GM23338 (cell line): ENCODE results near the gene PPP1R9B. TPM values are rescaled to one million over a fixed set of nuclear protein-coding genes. Genes with fewer than 3 reads are reported as not detected.

Source experiments
- ATAC-seq: fragments of 200-7000 bp; cut with Tn5 transposase; 3 replicates; pipeline ENCODE4 v1.9.1; 2020
- DNase-seq: peaks from one replicate; pipeline ENCODE4 v3.0.0-alpha.2; 2015; ENCODE audit warnings: low spot score
- H2AFZ ChIP-seq: fragments of 200-600 bp; sonication (generic); 2 replicates; pipeline ENCODE4 v1.8.0; 2016; ENCODE audit warnings: antibody characterized with exemption, mild to moderate bottlenecking, moderate library complexity
- H3F3A ChIP-seq: fragments of 200-600 bp; sonication (generic); replicated peaks from 2 replicates; pipeline ENCODE4 v1.8.0; 2017; ENCODE audit warnings: antibody characterized with exemption, mixed run types, low read depth
- H3K27ac ChIP-seq: fragments of 200-600 bp; sonication (generic); 2 replicates; pipeline ENCODE4 v1.6.1; 2016; ENCODE audit warnings: low read depth
- H3K27me3 ChIP-seq: fragments of 200-600 bp; sonication (generic); 2 replicates; pipeline ENCODE4 v1.8.0; 2016; ENCODE audit warnings: mild to moderate bottlenecking, mixed run types, moderate library complexity; ENCODE audit not compliant: insufficient read depth
- H3K36me3 ChIP-seq: fragments of 200-600 bp; sonication (generic); 2 replicates; pipeline ENCODE4 v1.8.0; 2016; ENCODE audit warnings: mild to moderate bottlenecking; ENCODE audit not compliant: insufficient read depth
- H3K4me1 ChIP-seq: fragments of 200-600 bp; sonication (generic); 2 replicates; pipeline ENCODE4 v1.8.0; 2016; ENCODE audit warnings: mild to moderate bottlenecking, moderate library complexity; ENCODE audit not compliant: insufficient read depth
- H3K4me2 ChIP-seq: fragments of 200-600 bp; sonication (generic); 2 replicates; pipeline ENCODE4 v1.7.1; 2017; ENCODE audit warnings: mixed run types
- H3K4me3 ChIP-seq: fragments of 200-600 bp; sonication (generic); 2 replicates; pipeline ENCODE4 v1.6.1; 2016; ENCODE audit warnings: mixed run types
- H3K79me2 ChIP-seq: fragments of 200-600 bp; sonication (generic); replicated peaks from 2 replicates; pipeline ENCODE4 v1.8.0; 2017; ENCODE audit warnings: mild to moderate bottlenecking; ENCODE audit not compliant: insufficient read depth
- H3K9me2 ChIP-seq: fragments of 200-600 bp; sonication (generic); 2 replicates; pipeline ENCODE4 v1.8.0; 2017; ENCODE audit not compliant: insufficient read depth
- H4K20me1 ChIP-seq: fragments of 200-600 bp; sonication (generic); replicated peaks from 2 replicates; pipeline ENCODE4 v1.8.0; 2017; ENCODE audit warnings: mild to moderate bottlenecking; ENCODE audit not compliant: insufficient read depth
- H3K27ac Mint-ChIP-seq: 2 replicates; pipeline ENCODE4 v1.8.0; 2020; ENCODE audit warnings: inconsistent platforms, mild to moderate bottlenecking, moderate library complexity, mixed read lengths
- H3K27me3 Mint-ChIP-seq: 3 replicates; pipeline ENCODE4 v1.8.0; 2022; ENCODE audit warnings: low read depth, mild to moderate bottlenecking, moderate library complexity, mixed read lengths, inconsistent platforms; ENCODE audit not compliant: insufficient read depth, poor library complexity
- H3K36me3 Mint-ChIP-seq: 3 replicates; pipeline ENCODE4 v1.8.0; 2021; ENCODE audit warnings: low read depth, mild to moderate bottlenecking, inconsistent platforms, moderate library complexity, mixed read lengths
- H3K4me1 Mint-ChIP-seq: 3 replicates; pipeline ENCODE4 v1.8.0; 2020; ENCODE audit warnings: mild to moderate bottlenecking, inconsistent platforms, mixed read lengths
- H3K4me3 Mint-ChIP-seq: 3 replicates; pipeline ENCODE4 v1.8.0; 2021; ENCODE audit warnings: moderate library complexity, mild to moderate bottlenecking, inconsistent platforms, mixed read lengths
- H3K9me3 Mint-ChIP-seq: 3 replicates; pipeline ENCODE4 v1.8.0; 2020; ENCODE audit warnings: moderate library complexity, mild to moderate bottlenecking, inconsistent platforms, mixed read lengths
- CREB1 ChIP-seq: fragments of 250-450 bp; sonication (Bioruptor Pico); IDR thresholded peaks from 2 replicates; pipeline ENCODE4 v1.5.0; 2020; ENCODE audit warnings: low read depth, mild to moderate bottlenecking, moderate library complexity
- EZH2phosphoT487 ChIP-seq: fragments of 200-600 bp; sonication (generic); IDR thresholded peaks from one replicate; pipeline ENCODE4 v1.8.1; 2018; ENCODE audit warnings: antibody characterized with exemption; ENCODE audit not compliant: unreplicated experiment
- JUNB ChIP-seq: IDR thresholded peaks from one replicate; pipeline ENCODE4 v1.6.1; 2016; ENCODE audit warnings: antibody characterized with exemption; ENCODE audit not compliant: unreplicated experiment
- NANOG ChIP-seq: IDR thresholded peaks from 2 replicates; pipeline ENCODE4 v1.6.1; 2016; ENCODE audit warnings: antibody characterized with exemption, borderline replicate concordance
- POLR2AphosphoS5 ChIP-seq: IDR thresholded peaks from 2 replicates; pipeline ENCODE4 v1.6.1; 2016; ENCODE audit warnings: antibody characterized with exemption, low read depth
- STAT1 ChIP-seq: IDR thresholded peaks from one replicate; pipeline ENCODE4 v1.6.1; 2016; ENCODE audit warnings: antibody characterized with exemption; ENCODE audit not compliant: unreplicated experiment
- ZNF114 ChIP-seq: fragments of 250-450 bp; sonication (Bioruptor Pico); IDR thresholded peaks from 2 replicates; pipeline ENCODE4 v1.5.0; 2020; ENCODE audit warnings: mild to moderate bottlenecking, moderate library complexity
- ZNF331 ChIP-seq: fragments of 250-450 bp; sonication (Bioruptor Pico); IDR thresholded peaks from 2 replicates; pipeline ENCODE4 v1.5.0; 2020; ENCODE audit warnings: low read depth, mild to moderate bottlenecking, moderate library complexity
- polyA plus RNA-seq: library from polyadenylated mRNA; unstranded; fragments of >200 nt; fragmentation: Nextera tagmentation; extraction: Ambion mirVana; gene quantifications from 2 replicates; pipeline ENCODE4 v1.2.1, GENCODE V29; 2016
- total RNA-seq: library from RNA; depleted of rRNA; stranded (reverse); fragments of >200 nt; shearing (Covaris generic); gene quantifications from 2 replicates; pipeline ENCODE4 v1.2.3, GENCODE V29; 2014
- TF ChIP-seq, protein P1 (sequence below): fragments of 250-450 bp; sonication (Bioruptor Pico); IDR thresholded peaks from 2 replicates; pipeline ENCODE4 v1.5.0; 2020; ENCODE audit warnings: mild to moderate bottlenecking, moderate library complexity
- TF ChIP-seq, protein P2 (sequence below), 2 experiments: fragments of 200-600 bp in 1 of 2; sonication (generic) in 1 of 2; conservative IDR thresholded peaks; 2 replicates each; pipeline versions ENCODE4 v1.5.1 to v1.6.1; 2016 to 2017; ENCODE audit warnings: antibody characterized with exemption in 2 of 2, low read depth in 2 of 2, mild to moderate bottlenecking in 2 of 2, moderate library complexity in 1 of 2
- TF ChIP-seq, protein P3 (sequence below): IDR thresholded peaks from 2 replicates; pipeline ENCODE4 v1.6.1; 2016; ENCODE audit warnings: antibody characterized with exemption

PPP1R9B gene
- total and polyA plus RNA-seq, 2 experiments from 2014 or later = 2.1 to 10.5 TPM

DNA sequence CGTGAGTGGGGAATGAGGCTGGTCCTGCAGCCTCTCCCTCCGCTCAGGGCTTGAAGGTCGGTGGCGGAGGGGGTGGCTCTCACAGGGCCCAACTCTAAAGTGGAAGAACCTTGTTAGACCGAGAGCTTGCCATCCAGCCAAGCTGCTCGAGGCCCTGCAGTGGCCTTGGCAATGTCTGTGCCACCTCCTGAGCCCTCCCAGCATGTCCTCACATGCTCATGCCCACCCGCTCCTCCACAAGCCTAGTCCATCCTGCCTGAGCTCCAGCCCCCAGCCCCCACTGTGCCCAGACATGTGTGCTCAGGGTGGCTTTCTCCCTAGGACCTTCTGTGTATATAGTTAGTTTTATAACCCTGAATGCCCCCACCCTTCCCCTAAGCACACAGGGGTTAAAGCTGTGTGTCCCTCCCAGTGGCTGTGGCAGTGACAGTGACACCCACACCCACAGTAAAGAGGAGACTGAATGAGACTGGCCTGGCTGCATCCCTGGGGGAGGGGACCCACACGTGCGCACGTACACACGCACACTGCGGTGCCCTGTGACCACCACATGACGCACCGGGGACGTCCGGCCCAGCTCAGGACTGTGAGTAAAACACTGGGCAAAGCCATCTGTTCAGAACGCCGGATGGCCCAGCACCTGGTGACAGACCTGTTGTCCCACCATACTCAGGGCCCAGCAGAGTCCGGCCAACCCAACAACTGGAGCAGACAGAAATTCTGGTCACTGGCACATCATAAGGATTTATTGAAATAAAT lies 39.7 kb downstream of the PPP1R9B start (continued):
- TF ChIP-seq, protein P1, sequence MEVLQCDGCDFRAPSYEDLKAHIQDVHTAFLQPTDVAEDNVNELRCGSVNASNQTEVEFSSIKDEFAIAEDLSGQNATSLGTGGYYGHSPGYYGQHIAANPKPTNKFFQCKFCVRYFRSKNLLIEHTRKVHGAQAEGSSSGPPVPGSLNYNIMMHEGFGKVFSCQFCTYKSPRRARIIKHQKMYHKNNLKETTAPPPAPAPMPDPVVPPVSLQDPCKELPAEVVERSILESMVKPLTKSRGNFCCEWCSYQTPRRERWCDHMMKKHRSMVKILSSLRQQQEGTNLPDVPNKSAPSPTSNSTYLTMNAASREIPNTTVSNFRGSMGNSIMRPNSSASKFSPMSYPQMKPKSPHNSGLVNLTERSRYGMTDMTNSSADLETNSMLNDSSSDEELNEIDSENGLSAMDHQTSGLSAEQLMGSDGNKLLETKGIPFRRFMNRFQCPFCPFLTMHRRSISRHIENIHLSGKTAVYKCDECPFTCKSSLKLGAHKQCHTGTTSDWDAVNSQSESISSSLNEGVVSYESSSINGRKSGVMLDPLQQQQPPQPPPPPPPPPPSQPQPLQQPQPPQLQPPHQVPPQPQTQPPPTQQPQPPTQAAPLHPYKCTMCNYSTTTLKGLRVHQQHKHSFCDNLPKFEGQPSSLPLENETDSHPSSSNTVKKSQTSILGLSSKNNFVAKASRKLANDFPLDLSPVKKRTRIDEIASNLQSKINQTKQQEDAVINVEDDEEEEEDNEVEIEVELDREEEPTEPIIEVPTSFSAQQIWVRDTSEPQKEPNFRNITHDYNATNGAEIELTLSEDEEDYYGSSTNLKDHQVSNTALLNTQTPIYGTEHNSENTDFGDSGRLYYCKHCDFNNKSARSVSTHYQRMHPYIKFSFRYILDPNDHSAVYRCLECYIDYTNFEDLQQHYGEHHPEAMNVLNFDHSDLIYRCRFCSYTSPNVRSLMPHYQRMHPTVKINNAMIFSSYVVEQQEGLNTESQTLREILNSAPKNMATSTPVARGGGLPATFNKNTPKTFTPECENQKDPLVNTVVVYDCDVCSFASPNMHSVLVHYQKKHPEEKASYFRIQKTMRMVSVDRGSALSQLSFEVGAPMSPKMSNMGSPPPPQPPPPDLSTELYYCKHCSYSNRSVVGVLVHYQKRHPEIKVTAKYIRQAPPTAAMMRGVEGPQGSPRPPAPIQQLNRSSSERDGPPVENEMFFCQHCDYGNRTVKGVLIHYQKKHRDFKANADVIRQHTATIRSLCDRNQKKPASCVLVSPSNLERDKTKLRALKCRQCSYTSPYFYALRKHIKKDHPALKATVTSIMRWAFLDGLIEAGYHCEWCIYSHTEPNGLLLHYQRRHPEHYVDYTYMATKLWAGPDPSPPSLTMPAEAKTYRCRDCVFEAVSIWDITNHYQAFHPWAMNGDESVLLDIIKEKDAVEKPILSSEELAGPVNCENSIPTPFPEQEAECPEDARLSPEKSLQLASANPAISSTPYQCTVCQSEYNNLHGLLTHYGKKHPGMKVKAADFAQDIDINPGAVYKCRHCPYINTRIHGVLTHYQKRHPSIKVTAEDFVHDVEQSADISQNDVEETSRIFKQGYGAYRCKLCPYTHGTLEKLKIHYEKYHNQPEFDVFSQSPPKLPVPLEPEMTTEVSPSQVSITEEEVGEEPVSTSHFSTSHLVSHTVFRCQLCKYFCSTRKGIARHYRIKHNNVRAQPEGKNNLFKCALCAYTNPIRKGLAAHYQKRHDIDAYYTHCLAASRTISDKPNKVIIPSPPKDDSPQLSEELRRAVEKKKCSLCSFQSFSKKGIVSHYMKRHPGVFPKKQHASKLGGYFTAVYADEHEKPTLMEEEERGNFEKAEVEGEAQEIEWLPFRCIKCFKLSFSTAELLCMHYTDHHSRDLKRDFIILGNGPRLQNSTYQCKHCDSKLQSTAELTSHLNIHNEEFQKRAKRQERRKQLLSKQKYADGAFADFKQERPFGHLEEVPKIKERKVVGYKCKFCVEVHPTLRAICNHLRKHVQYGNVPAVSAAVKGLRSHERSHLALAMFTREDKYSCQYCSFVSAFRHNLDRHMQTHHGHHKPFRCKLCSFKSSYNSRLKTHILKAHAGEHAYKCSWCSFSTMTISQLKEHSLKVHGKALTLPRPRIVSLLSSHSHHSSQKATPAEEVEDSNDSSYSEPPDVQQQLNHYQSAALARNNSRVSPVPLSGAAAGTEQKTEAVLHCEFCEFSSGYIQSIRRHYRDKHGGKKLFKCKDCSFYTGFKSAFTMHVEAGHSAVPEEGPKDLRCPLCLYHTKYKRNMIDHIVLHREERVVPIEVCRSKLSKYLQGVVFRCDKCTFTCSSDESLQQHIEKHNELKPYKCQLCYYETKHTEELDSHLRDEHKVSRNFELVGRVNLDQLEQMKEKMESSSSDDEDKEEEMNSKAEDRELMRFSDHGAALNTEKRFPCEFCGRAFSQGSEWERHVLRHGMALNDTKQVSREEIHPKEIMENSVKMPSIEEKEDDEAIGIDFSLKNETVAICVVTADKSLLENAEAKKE (CRISPR knock-in tag) = no peak
- no peak for TF ChIP-seq NANOG
- TF ChIP-seq EZH2phosphoT487 = no peak

DNA sequence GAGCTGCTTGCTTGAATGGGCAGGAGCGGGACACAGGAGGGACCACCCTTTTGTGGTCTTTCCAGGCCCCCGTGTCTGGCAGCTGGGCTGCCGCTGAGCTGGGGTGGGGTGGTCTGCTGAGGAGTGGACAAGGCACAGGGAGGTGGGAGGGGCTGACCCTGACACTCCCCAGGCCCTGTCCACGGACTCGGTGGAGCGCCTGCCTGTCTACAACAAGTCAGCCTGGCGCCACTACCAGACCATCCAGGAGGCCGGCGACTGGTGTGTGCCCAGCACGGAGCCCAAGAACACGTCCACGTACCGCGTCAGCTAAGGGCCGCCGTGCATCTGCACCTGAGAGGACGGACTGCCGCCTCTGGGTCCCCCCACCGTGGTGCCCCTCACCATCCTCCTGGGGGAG lies 40.7 kb downstream of the PPP1R9B start:
- H3K27ac ChIP-seq = no peak overlapping the region
- H3K36me3 Mint-ChIP-seq = no peaks in the 10 kb centered on the region; the same call in 1 of the 3 replicates
- H3K79me2 ChIP-seq = no peaks in the 10 kb centered on the region
- H3K4me2 ChIP-seq = no peak overlapping the region
- no peak overlapping the region for H2AFZ ChIP-seq
- no peaks in the 10 kb centered on the region for H3K9me2 ChIP-seq
- H3K27me3 Mint-ChIP-seq = peaks cover 15% of the 10 kb centered on the region
- H3F3A ChIP-seq = no peaks in the 10 kb centered on the region
- peaks cover under 1% of the 10 kb centered on the region; the same call in 2 of the 3 replicates for H3K4me1 Mint-ChIP-seq
- H3K9me3 Mint-ChIP-seq = no peaks in the 10 kb centered on the region
- H3K27ac Mint-ChIP-seq = no peak overlapping the region
- ATAC-seq = no peak
- H3K36me3 ChIP-seq = no peaks in the 10 kb centered on the region
- DNase-seq = no peak
- H3K4me3 Mint-ChIP-seq = no peak overlapping the region
- H3K4me3 ChIP-seq = no peak overlapping the region
- H4K20me1 ChIP-seq = no peaks in the 10 kb centered on the region
- peaks cover 5% of the 10 kb centered on the region; the same call in 1 of the 2 replicates for H3K4me1 ChIP-seq
- H3K27me3 ChIP-seq = no peaks in the 10 kb centered on the region; the same call in 1 of the 2 replicates
- TF ChIP-seq EZH2phosphoT487 = no peak
- TF ChIP-seq, protein P2, sequence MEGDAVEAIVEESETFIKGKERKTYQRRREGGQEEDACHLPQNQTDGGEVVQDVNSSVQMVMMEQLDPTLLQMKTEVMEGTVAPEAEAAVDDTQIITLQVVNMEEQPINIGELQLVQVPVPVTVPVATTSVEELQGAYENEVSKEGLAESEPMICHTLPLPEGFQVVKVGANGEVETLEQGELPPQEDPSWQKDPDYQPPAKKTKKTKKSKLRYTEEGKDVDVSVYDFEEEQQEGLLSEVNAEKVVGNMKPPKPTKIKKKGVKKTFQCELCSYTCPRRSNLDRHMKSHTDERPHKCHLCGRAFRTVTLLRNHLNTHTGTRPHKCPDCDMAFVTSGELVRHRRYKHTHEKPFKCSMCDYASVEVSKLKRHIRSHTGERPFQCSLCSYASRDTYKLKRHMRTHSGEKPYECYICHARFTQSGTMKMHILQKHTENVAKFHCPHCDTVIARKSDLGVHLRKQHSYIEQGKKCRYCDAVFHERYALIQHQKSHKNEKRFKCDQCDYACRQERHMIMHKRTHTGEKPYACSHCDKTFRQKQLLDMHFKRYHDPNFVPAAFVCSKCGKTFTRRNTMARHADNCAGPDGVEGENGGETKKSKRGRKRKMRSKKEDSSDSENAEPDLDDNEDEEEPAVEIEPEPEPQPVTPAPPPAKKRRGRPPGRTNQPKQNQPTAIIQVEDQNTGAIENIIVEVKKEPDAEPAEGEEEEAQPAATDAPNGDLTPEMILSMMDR (conservative IDR thresholded peaks at IDR 0.05; ENCODE audit: low read depth in 2 of 2) = no peak
- TF ChIP-seq, protein P3, sequence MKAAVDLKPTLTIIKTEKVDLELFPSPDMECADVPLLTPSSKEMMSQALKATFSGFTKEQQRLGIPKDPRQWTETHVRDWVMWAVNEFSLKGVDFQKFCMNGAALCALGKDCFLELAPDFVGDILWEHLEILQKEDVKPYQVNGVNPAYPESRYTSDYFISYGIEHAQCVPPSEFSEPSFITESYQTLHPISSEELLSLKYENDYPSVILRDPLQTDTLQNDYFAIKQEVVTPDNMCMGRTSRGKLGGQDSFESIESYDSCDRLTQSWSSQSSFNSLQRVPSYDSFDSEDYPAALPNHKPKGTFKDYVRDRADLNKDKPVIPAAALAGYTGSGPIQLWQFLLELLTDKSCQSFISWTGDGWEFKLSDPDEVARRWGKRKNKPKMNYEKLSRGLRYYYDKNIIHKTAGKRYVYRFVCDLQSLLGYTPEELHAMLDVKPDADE = no peak
- no peak for TF ChIP-seq ZNF114 (CRISPR knock-in tag)
- no peak for TF ChIP-seq JUNB
- no peak for TF ChIP-seq POLR2AphosphoS5
- no peak for TF ChIP-seq ZNF331 (CRISPR knock-in tag)
- no peak for TF ChIP-seq CREB1 (CRISPR knock-in tag)
- TF ChIP-seq STAT1 = no peak
